GM19099 (cell line): ENCODE measurements around the gene NELFB.

Experiments
- POLR2A ChIP-seq: IDR thresholded peaks from 3 replicates; pipeline ENCODE4 v1.6.1; 2011; ENCODE audit warnings: low read depth; ENCODE audit not compliant: insufficient read length; ENCODE audit errors: extremely low read depth

The NELFB gene

DNA sequence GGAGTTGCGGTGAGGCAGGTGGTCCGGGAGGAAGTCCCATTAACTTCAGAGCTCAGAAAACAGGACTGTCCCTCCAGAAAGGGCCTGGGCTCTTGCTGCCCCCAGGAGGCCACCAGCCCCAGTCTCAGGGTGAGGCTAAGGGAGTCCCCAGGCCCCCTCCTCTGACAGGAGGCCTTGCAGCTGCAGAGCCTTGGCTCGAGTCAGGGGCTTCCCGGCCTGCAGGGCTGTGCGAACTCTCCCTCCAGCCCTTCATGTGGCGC is 7.3 kb upstream of the NELFB start:
- no peak for TF ChIP-seq POLR2A

- no peak for TF ChIP-seq POLR2A
These were observed 4.6 kb upstream of the NELFB start for GRCh38 chr9:137250329-137251193.

DNA sequence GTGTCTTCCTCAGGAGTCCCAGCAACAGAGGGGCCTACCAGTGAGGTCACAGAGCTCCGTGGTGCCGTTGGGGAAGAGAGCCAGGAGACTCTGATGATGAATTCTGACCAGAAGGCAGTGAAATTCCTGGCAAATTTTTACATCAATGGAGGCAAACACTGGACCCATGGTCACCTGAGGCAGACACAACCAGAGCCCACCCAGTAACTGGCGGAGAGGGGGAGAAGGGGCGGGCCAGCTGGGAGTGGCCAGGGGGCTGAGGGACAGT is 4.0 kb upstream of the NELFB start, which contains the start of gene STPG3:
Gene STPG3 (plus strand): TSS at position 93 of the 268 bp plus-strand sequence. CDS start 1 bp downstream, at position 94.
- TF ChIP-seq POLR2A: no peak

DNA sequence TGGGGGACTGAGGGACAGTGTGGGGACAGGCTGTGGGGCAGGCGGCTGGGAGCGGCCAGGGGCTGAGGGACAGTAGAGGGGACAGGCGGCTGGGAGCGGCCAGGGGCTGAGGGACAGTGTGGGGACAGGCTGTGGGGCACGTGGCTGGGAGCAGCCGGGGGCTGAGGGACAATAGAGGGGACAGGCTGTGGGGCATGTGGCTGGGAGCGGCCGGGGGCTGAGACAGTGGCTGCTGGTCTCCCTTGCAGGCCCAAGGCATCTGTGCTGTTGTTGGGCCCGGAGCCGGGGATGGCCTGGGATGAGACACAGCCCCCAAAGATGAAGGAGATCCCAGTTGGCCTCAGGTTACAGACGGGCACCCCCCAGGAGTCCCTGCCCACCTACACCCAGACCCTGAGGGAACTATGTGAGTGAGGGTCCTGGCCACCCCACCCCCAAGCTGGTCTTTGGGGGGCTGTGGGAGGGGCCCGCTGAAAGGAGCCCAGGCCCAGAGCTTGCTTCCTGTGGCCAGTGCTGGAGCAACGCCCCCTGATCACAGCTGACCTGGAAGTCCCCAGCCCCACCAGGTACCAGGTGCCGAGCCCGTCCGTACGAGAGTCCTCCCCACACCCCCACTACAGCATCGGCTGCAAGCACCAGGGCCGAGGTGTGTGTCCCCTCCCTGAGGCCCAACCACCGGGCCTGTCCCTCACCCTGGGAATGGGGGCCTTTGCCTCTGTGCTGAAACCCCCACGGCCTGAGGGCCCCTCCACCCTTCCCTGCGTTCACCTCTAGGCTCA is 3.4 kb upstream of the NELFB start:
- no peak for TF ChIP-seq POLR2A

GRCh38 chr9:137252555-137253506 is 2.3 kb upstream of the NELFB start:
- TF ChIP-seq POLR2A: no peak

DNA sequence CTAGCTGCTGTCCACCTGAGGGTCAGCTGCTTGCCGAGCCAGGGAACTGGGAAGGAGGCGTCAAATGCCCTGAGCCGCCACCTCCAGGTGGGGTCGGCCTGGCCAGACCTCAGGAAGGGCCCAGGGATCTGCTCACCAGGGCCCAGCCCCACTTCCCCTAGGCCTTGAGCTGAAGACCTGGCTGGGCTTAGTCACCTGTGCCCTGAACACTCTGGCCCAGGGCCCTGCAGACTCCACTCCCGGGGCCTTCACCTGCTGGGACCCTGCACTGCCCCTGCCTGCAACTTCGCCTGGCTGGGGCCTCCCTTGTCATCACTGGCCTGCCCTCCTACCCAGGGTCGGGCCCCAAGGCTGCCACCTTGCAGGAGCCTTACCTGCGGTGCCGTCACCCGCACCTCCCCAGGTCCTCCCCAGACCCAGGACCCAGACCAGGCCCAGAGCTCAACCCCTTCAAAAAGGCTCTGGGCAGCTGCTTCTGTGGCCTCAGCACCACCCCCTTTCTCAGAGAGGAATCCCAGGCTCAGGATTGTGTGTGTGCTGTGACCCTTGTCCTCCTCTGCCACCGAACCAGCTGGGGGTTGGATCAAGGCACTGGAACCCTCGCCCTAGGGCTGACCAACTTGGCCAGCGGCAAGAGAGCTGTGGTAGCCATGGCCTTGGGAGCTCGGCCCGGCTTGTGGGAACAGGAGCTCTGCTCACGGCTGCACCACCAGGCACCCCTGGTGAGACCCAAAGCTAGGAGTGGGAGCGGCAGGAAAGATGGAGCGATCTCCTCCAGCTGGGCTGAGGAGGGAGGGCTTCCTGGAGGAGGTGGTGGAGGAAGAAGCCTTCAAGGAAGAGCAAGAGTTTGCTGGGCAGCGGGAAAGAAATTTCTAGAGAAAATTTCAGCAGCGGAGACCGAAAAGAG is 1.2 kb upstream of the NELFB start:
- TF ChIP-seq POLR2A: no peak

GRCh38 chr9:137255448-137256114 is 454 bp downstream of the NELFB start:
- TF ChIP-seq POLR2A: no peak

- no peak for TF ChIP-seq POLR2A
These were observed 1.2 kb downstream of the NELFB start for GRCh38 chr9:137256362-137256761.

DNA sequence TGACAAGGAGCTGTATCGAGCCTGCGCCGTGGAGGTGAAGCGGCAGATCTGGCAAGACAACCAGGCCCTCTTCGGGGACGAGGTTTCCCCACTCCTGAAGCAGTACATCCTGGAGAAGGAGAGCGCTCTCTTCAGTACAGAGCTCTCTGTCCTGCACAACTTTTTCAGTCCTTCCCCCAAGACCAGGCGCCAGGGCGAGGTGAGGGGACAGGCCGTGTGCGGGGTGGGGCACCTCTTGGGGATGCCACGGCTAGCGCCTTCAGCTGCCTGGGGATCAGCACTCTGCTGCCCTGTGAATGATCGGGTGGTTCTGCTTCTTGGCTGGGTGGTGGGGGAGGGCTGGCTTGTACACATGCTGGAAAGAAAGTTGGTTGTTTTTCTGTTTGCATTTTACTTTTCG is 1.7 kb downstream of the NELFB start:
- TF ChIP-seq POLR2A: no peak

GRCh38 chr9:137262909-137263285 is 7.8 kb downstream of the NELFB start:
- no peak for TF ChIP-seq POLR2A

DNA sequence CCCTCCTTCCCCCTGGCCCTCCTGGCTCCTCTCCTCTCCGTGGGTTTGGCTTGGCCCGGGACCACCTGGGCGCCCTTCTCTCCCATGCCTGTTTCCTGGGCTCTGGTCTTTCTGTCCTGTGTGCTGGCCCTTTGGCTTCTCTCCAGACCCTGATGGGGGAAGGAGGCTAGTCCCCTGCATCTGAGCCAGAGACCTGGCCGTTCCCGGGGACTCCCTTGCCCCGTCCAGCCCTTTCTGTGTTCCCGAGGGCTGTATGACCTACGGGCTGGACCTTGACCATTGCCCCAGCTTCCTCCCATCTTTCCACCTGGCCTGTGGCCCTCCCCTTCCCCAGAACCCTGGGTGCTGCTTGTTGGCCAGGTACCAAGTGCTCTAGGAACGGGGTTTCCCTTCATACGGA is 8.4 kb downstream of the NELFB start:
- no peak for TF ChIP-seq POLR2A

DNA sequence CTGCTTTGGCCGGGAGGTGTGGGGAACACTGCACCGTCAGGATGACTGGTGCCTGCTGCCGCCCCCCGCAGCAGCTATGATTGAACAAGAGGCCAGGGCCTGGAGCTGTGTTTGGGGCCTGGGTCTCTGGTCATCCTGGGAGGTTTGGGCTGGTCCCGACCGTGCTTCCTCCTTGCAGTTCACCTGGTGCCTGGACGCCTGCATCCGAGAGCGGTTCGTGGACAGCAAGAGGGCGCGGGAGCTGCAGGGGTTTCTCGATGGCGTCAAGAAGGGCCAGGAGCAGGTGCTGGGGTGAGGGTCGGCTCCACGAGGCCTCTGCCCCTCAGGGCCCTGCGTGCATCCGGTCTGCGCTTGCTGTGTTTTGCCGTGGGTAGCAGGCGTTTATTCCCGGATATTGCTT is 8.9 kb downstream of the NELFB start:
- no peak for TF ChIP-seq POLR2A

DNA sequence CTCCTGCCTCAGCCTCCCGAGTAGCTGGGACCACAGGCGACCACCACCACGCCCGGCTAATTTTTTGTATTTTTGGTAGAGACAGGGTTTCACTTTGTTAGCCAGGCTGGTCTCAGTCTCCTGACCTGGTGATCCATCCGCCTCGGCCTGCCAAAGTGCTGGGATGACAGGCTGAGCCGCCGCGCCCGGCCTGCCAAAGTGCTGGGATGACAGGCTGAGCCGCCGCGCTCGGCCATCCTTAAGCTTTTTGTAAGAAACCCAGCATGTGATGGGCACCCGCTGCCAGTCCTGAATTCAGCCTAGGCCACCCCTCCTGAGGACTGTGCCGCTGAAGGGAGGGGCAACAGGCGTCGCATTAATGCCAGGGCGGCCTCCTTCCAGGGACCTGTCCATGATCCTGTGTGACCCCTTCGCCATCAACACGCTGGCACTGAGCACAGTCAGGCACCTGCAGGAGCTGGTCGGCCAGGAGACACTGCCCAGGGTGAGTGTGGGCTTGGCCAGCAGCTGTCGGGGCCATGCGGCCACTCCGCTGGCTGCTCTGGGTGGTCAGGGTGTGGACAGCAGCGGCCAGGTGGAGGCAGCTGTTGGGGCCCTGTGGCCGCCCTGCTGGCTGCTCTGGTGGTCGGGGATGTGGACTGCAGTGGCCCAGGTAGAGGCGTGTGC is 10.5 kb downstream of the NELFB start:
- TF ChIP-seq POLR2A: no peak
